Prostate gland (tissue), 2 donors: Measurements from ENCODE around the gene TMEM94. TPM values are rescaled to one million over a fixed set of nuclear protein-coding genes. Genes with fewer than 3 reads are reported as not detected.

Experiments
- DNase-seq: peaks from one replicate; pipeline ENCODE4 v3.0.0-alpha.2; 2019; ENCODE audit warnings: low spot score
- H3K27ac ChIP-seq, 2 donors: fragments of 200-600 bp; sonication (generic); 2 replicates each; pipeline ENCODE4 v1.5.1; 2017 to 2019
- H3K27me3 ChIP-seq: fragments of 200-600 bp; sonication (generic); replicated peaks from 2 replicates; pipeline ENCODE4 v1.5.1; 2019; ENCODE audit not compliant: insufficient read depth
- H3K36me3 ChIP-seq, 2 donors: fragments of 200-600 bp; sonication (generic); 1 replicate in 1 of 2; 2 replicates in 1 of 2; pipeline versions ENCODE4 v1.5.1 to v1.8.1; 2017 to 2019
- H3K4me1 ChIP-seq: fragments of 200-600 bp; sonication (generic); replicated peaks from 2 replicates; pipeline ENCODE4 v1.5.1; 2019
- H3K4me3 ChIP-seq, 2 donors: fragments of 200-600 bp; sonication (generic); 2 replicates each; pipeline ENCODE4 v1.5.1; 2017 to 2019
- H3K9me3 ChIP-seq: fragments of 200-600 bp; sonication (generic); 2 replicates; pipeline ENCODE4 v1.5.1; 2017
- POLR2A ChIP-seq: fragments of 450-650 bp; IDR thresholded peaks from one replicate; pipeline ENCODE4 v1.6.1; 2016; ENCODE audit warnings: antibody characterized with exemption, mild to moderate bottlenecking
- POLR2AphosphoS5 ChIP-seq: sonication (generic); formaldehyde crosslinking; IDR thresholded peaks from one replicate; pipeline ENCODE4 v1.6.1; 2017; ENCODE audit warnings: antibody characterized with exemption
- WGBS: methylation state at CpG from one replicate; pipeline ENCODE4 v1.1.5; 2018; 5-methylcytosine and 5-hydroxymethylcytosine counted together
- intact Hi-C: fragments of 100-400 bp; cut with DNase I; formaldehyde crosslinking; loops from one replicate; pipeline ENCODE4 v1.14.2; 2022
- total RNA-seq, 2 donors: library from RNA; depleted of rRNA; stranded (reverse); fragments of >200 nt; gene quantifications; one replicate each; pipeline ENCODE4 v1.1.0, GENCODE V29; 2016
- TF ChIP-seq, protein P1 (sequence below), 4 experiments: fragments of 200-600 bp in 2 of 4; fragments of 450-650 bp in 2 of 4; sonication (generic) in 2 of 4; IDR thresholded peaks; 1 replicate in 3 of 4; 2 replicates in 1 of 4; pipeline ENCODE4 v1.5.1; 2016 to 2019; ENCODE audit warnings: antibody characterized with exemption in 4 of 4, mild to moderate bottlenecking in 2 of 4, moderate library complexity in 2 of 4

The TMEM94 gene
- total RNA-seq, 2 donors from 2014 or later, result 63.5 to 128 TPM

GRCh38 chr17:75539967-75540729 is 83.7 kb downstream of the TMEM94 start:
- no peak for TF ChIP-seq POLR2A
- TF ChIP-seq, protein P1, sequence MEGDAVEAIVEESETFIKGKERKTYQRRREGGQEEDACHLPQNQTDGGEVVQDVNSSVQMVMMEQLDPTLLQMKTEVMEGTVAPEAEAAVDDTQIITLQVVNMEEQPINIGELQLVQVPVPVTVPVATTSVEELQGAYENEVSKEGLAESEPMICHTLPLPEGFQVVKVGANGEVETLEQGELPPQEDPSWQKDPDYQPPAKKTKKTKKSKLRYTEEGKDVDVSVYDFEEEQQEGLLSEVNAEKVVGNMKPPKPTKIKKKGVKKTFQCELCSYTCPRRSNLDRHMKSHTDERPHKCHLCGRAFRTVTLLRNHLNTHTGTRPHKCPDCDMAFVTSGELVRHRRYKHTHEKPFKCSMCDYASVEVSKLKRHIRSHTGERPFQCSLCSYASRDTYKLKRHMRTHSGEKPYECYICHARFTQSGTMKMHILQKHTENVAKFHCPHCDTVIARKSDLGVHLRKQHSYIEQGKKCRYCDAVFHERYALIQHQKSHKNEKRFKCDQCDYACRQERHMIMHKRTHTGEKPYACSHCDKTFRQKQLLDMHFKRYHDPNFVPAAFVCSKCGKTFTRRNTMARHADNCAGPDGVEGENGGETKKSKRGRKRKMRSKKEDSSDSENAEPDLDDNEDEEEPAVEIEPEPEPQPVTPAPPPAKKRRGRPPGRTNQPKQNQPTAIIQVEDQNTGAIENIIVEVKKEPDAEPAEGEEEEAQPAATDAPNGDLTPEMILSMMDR (IDR thresholded peaks at IDR 0.05), result peak in 1 of 4 experiments; percentile 4
- 51% methylated on average over 13 of the region's 13 CpGs for WGBS
- intact Hi-C loops, result no loop called here
- Histone ChIP-seq H3K27me3 (no peaks in the 10 kb centered on the region), H3K27ac (no peak overlapping the region), H3K9me3 (no peaks in the 10 kb centered on the region), H3K4me1 (no peaks in the 10 kb centered on the region), H3K4me3 (no peak overlapping the region), H3K36me3 (no peaks in the 10 kb centered on the region)
- no peak for DNase-seq

GRCh38 chr17:75540923-75541503 is 84.6 kb downstream of the TMEM94 start:
- Histone ChIP-seq H3K36me3 (no peaks in the 10 kb centered on the region), H3K9me3 (no peaks in the 10 kb centered on the region), H3K4me1 (no peaks in the 10 kb centered on the region), H3K4me3 (no peak overlapping the region), H3K27ac (no peak overlapping the region), H3K27me3 (no peaks in the 10 kb centered on the region)
- TF ChIP-seq POLR2AphosphoS5 (no peak), POLR2A (no peak)
- TF ChIP-seq, protein P1 (IDR thresholded peaks at IDR 0.05), result no peak
- WGBS, result 85% methylated on average over 4 of the region's 4 CpGs
- no peak for DNase-seq
- intact Hi-C loops, result no loop called here

- Histone ChIP-seq H3K27ac (no peak overlapping the region), H3K27me3 (no peaks in the 10 kb centered on the region), H3K36me3 (no peaks in the 10 kb centered on the region), H3K9me3 (no peaks in the 10 kb centered on the region), H3K4me3 (no peak overlapping the region), H3K4me1 (peaks cover 3% of the 10 kb centered on the region)
- no peak for DNase-seq
- intact Hi-C loops, result no loop called here
- WGBS, result 91% methylated on average over 8 of the region's 8 CpGs
- TF ChIP-seq POLR2A, result no peak
- no peak for TF ChIP-seq POLR2AphosphoS5
- TF ChIP-seq, protein P1 (IDR thresholded peaks at IDR 0.05), result no peak
Measured at GRCh38 chr17:75542229-75542628, 85.8 kb downstream of the TMEM94 start.

DNA sequence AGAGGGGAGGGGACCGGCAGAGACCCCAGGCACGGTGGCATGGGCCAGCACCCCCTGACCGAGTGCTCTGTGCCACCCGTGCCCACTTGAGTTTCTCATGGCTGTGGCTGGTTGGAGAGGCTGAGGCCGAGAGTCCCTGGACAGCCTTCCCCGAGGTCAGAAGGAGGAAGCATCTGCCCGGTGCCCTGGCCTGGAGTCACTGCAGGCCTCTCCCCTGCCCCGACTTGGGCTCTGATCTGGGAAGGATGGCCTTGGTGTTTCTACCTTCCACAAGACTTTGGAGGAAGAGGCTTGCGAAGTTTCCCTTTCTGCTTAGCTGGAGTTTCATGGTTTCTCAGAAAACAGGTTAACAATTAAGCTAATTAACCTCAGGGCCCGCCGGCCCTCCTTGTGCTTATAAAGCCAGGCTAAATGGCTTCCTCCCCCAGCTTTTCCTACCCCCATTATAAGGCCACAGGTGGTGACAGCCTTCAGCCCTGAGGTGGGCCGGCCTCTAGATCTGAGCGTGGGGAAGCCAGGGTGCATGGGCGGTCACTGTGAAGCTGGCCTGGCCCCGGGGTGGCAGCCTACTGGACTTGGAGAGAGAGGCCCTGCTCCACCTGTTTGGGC is 86.4 kb downstream of the TMEM94 start:
- WGBS, result 85% methylated on average over 15 of the region's 15 CpGs
- Histone ChIP-seq H3K4me3 (no peak overlapping the region), H3K36me3 (no peaks in the 10 kb centered on the region), H3K27ac (no peak overlapping the region), H3K9me3 (no peaks in the 10 kb centered on the region), H3K27me3 (no peaks in the 10 kb centered on the region), H3K4me1 (peaks cover 3% of the 10 kb centered on the region)
- TF ChIP-seq, protein P1 (IDR thresholded peaks at IDR 0.05), result no peak
- TF ChIP-seq POLR2A (no peak), POLR2AphosphoS5 (no peak)
- intact Hi-C loops, result no loop called here
- DNase-seq, result no peak
